B cell (primary cell): ENCODE measurements around the gene RNF26. TPM values are rescaled to one million over a fixed set of nuclear protein-coding genes. Genes with fewer than 3 reads are reported as not detected.

ENCODE experiments used
- ATAC-seq: fragments of 200-7000 bp; cut with Tn5 transposase; one replicate; pipeline ENCODE4 v1.10.0; 2021; ENCODE audit warnings: low read depth, mild to moderate bottlenecking, moderate number of reproducible peaks, moderate library complexity
- CTCF ChIA-PET: fragments of 350-600 bp; sonication (Branson Sonifier 250); formaldehyde crosslinking; loops from one replicate; lab custom pipeline; 2021; ENCODE audit warnings: antibody characterized with exemption, inconsistent platforms; lab: Charles Lee
- POLR2A ChIA-PET: fragments of 350-600 bp; sonication (Branson Sonifier 250); formaldehyde crosslinking; loops from one replicate; lab custom pipeline; 2021; ENCODE audit warnings: antibody characterized with exemption; lab: Charles Lee
- DNase-seq: peaks from one replicate; pipeline ENCODE4 v3.0.0; 2013
- H2AFZ ChIP-seq: 2 replicates; pipeline ENCODE4 v1.6.1; 2012; ENCODE audit warnings: mild to moderate bottlenecking, low read depth, low read length; ENCODE audit not compliant: insufficient read depth, poor library complexity, severe bottlenecking
- H3K27ac ChIP-seq, 2 donors: 1 replicate in 1 of 2; 2 replicates in 1 of 2; pipeline ENCODE4 v1.5.1; 2012 to 2013; ENCODE audit warnings: low read length in 2 of 2, mild to moderate bottlenecking in 2 of 2, moderate library complexity in 1 of 2
- H3K27me3 ChIP-seq, 4 experiments: fragments of 200-600 bp in 1 of 4; sonication (generic) in 1 of 4; replicated peaks in 1 of 4; 1 replicate in 2 of 4; 2 replicates in 2 of 4; pipeline versions ENCODE4 v1.6.1 to v1.7.0; 2013 to 2016; ENCODE audit warnings: low read length in 3 of 4, mild to moderate bottlenecking in 2 of 4, mixed read lengths in 1 of 4, moderate library complexity in 1 of 4; ENCODE audit not compliant: insufficient read depth in 4 of 4, control insufficient read depth in 3 of 4; ENCODE audit errors: control extremely low read depth in 1 of 4
- H3K36me3 ChIP-seq, 2 experiments: replicated peaks in 1 of 2; 1 replicate in 1 of 2; 2 replicates in 1 of 2; pipeline versions ENCODE4 v1.6.1 to v1.7.1; 2013; ENCODE audit warnings: low read length in 1 of 2; ENCODE audit not compliant: insufficient read depth in 2 of 2, control insufficient read depth in 1 of 2; ENCODE audit errors: control extremely low read depth in 1 of 2, extremely low read depth in 1 of 2
- H3K4me1 ChIP-seq, 2 donors: fragments of 200-600 bp in 1 of 2; sonication (generic) in 1 of 2; 1 replicate in 1 of 2; 2 replicates in 1 of 2; pipeline versions ENCODE4 v1.5.1 to v1.6.1; 2013 to 2017; ENCODE audit warnings: low read length in 2 of 2; ENCODE audit not compliant: control insufficient read depth in 2 of 2, insufficient read depth in 2 of 2
- H3K4me2 ChIP-seq: replicated peaks from 2 replicates; pipeline ENCODE3; 2012; ENCODE audit warnings: mild to moderate bottlenecking, low read depth, low read length; ENCODE audit not compliant: poor library complexity, severe bottlenecking
- H3K4me3 ChIP-seq, 5 experiments: fragments of 200-600 bp in 1 of 5; sonication (generic) in 1 of 5; 1 replicate in 3 of 5; 2 replicates in 2 of 5; pipeline versions ENCODE4 v1.5.1 to v1.7.0; 2011 to 2016; ENCODE audit warnings: low read length in 4 of 5, mild to moderate bottlenecking in 4 of 5, low read depth in 2 of 5, control low read depth in 1 of 5, moderate library complexity in 1 of 5; ENCODE audit not compliant: insufficient read depth in 1 of 5; ENCODE audit errors: control extremely low read depth in 1 of 5, extremely low read depth in 1 of 5
- H3K79me2 ChIP-seq: fragments of 200-600 bp; sonication (generic); one replicate; pipeline ENCODE4 v1.6.0; 2016; ENCODE audit warnings: low read length; ENCODE audit not compliant: control insufficient read depth, insufficient read depth
- H3K9ac ChIP-seq: fragments of 200-600 bp; sonication (generic); 2 replicates; pipeline ENCODE4 v1.6.1; 2017; ENCODE audit warnings: mild to moderate bottlenecking, low read length, moderate library complexity
- H3K9me3 ChIP-seq, 3 donors: one replicate each; pipeline versions ENCODE4 v1.6.1 to v1.7.1; 2013; ENCODE audit warnings: low read length in 2 of 3; ENCODE audit not compliant: control insufficient read depth in 2 of 3, insufficient read depth in 1 of 3; ENCODE audit errors: control extremely low read depth in 1 of 3
- H4K20me1 ChIP-seq: 2 replicates; pipeline ENCODE4 v1.6.0; 2012; ENCODE audit warnings: mild to moderate bottlenecking, low read length; ENCODE audit not compliant: insufficient read depth, control insufficient read depth, poor library complexity, severe bottlenecking
- H3K27ac Mint-ChIP-seq: one replicate; pipeline ENCODE4 v1.8.0; 2021; ENCODE audit warnings: mixed read lengths
- H3K27me3 Mint-ChIP-seq: one replicate; pipeline ENCODE4 v1.8.0; 2021; ENCODE audit warnings: mixed read lengths
- H3K4me1 Mint-ChIP-seq: one replicate; pipeline ENCODE4 v1.8.0; 2021; ENCODE audit warnings: mixed read lengths
- H3K4me3 Mint-ChIP-seq: one replicate; pipeline ENCODE4 v1.8.0; 2021; ENCODE audit warnings: mixed read lengths
- H3K9me3 Mint-ChIP-seq: one replicate; pipeline ENCODE4 v1.8.0; 2022; ENCODE audit warnings: mixed read lengths; ENCODE audit not compliant: insufficient read depth
- CTCF ChIP-seq: fragments of 200-600 bp; IDR thresholded peaks from one replicate; pipeline ENCODE4 v1.8.0; 2022; ENCODE audit warnings: antibody characterized with exemption, mild to moderate bottlenecking
- EZH2 ChIP-seq: IDR thresholded peaks from 2 replicates; pipeline ENCODE4 v1.6.1; 2012; ENCODE audit warnings: borderline replicate concordance, low read depth, mild to moderate bottlenecking, moderate library complexity, low read length; ENCODE audit not compliant: insufficient read depth, poor library complexity, severe bottlenecking
- WGBS: methylation state at CpG from one replicate; pipeline ENCODE4 v1.1.5; 2013; ENCODE audit warnings: missing lambda C conversion rate; ENCODE audit not compliant: insufficient coverage; 5-methylcytosine and 5-hydroxymethylcytosine counted together
- intact Hi-C: fragments of 100-400 bp; cut with micrococcal nuclease; formaldehyde crosslinking; loops from one replicate; pipeline ENCODE4 v1.10.0; 2022
- polyA plus RNA-seq: library from polyadenylated mRNA; depleted of rRNA; stranded (reverse); fragments of >200 nt; gene quantifications from 2 replicates; pipeline ENCODE4 v1.2.3, GENCODE V29; 2012
- total RNA-seq, 2 donors: library from RNA; stranded (reverse); fragments of 120-200 nt in 1 of 2; gene quantifications; 1 replicate in 1 of 2; 2 replicates in 1 of 2; pipeline versions ENCODE4 v1.2.3 to v1.2.4, GENCODE V29; 2013 to 2022

The RNF26 gene
- total and polyA plus RNA-seq, 2 donors (not counting 1 experiment from before 2014, with no cell fraction given), result 15.5 to 21.8 TPM

GRCh38 chr11:119290894-119291497 is 43.3 kb upstream of the RNF26 start:
- no peak overlapping the region for H3K4me3 Mint-ChIP-seq
- H3K9me3 Mint-ChIP-seq, result no peaks in the 10 kb centered on the region
- H3K27ac ChIP-seq, result no peak overlapping the region
- H2AFZ ChIP-seq, result no peak overlapping the region
- H3K4me3 ChIP-seq, result no peak overlapping the region
- peaks cover 25 to 48% of the 10 kb centered on the region in 2 experiments for H3K36me3 ChIP-seq
- 98% methylated on average over 6 of the region's 10 CpGs for WGBS
- H3K4me2 ChIP-seq, result no peak overlapping the region
- ATAC-seq (no peak), DNase-seq (no peak)
- peaks cover 6% of the 10 kb centered on the region for H4K20me1 ChIP-seq
- intact Hi-C loops, result no loop called here
- H3K27me3 ChIP-seq, result no peaks in the 10 kb centered on the region
- H3K4me1 ChIP-seq, result no peaks in the 10 kb centered on the region
- H3K79me2 ChIP-seq, result peaks cover 5% of the 10 kb centered on the region
- no peaks in the 10 kb centered on the region for H3K4me1 Mint-ChIP-seq
- no peaks in the 10 kb centered on the region for H3K27me3 Mint-ChIP-seq
- ChIA-PET POLR2A (no interaction called here), CTCF (interaction anchor here (1.6 kb wide), 1 partner anchor 8 kb away, joined by 4 read pairs; no protein-coding TSS in a partner anchor)
- peaks cover 0 to 13% (median 6%) of the 10 kb centered on the region in 3 donors for H3K9me3 ChIP-seq
- no peak overlapping the region for H3K9ac ChIP-seq
- H3K27ac Mint-ChIP-seq, result no peak overlapping the region
- TF ChIP-seq CTCF (no peak), EZH2 (no peak)

- no peak overlapping the region for H3K9ac ChIP-seq
- no peaks in the 10 kb centered on the region for H3K79me2 ChIP-seq
- intact Hi-C loops, result no loop called here
- ATAC-seq (no peak), DNase-seq (no peak)
- no peaks in the 10 kb centered on the region for H3K4me1 ChIP-seq
- Mint-ChIP-seq H3K4me3 (no peak overlapping the region), H3K27me3 (no peaks in the 10 kb centered on the region), H3K27ac (no peak overlapping the region), H3K9me3 (no peaks in the 10 kb centered on the region), H3K4me1 (no peaks in the 10 kb centered on the region)
- peaks cover 6% of the 10 kb centered on the region for H4K20me1 ChIP-seq
- POLR2A ChIA-PET, result no interaction called here
- TF ChIP-seq EZH2 (no peak), CTCF (no peak)
- H3K36me3 ChIP-seq, result peaks cover 16 to 56% of the 10 kb centered on the region in 2 experiments
- H3K27me3 ChIP-seq, result no peaks in the 10 kb centered on the region
- no peak overlapping the region for H2AFZ ChIP-seq
- CTCF ChIA-PET, result no interaction called here
- WGBS, result 100% methylated on average over 2 of the region's 3 CpGs
- no peak overlapping the region for H3K27ac ChIP-seq
- H3K9me3 ChIP-seq, result peaks cover 0 to 13% (median 6%) of the 10 kb centered on the region in 3 donors
- no peak overlapping the region for H3K4me3 ChIP-seq
- no peak overlapping the region for H3K4me2 ChIP-seq
Measured at GRCh38 chr11:119293461-119293860, 40.9 kb upstream of the RNF26 start.
